Mesothelial cell of epicardium (in vitro differentiated cells): ENCODE data around the gene PANK1. TPM values are rescaled to one million over a fixed set of nuclear protein-coding genes. Genes with fewer than 3 reads are reported as not detected.

Experiments used
- DNase-seq, 2 experiments: peaks; one replicate each; pipeline ENCODE4 v3.0.0; 2021; ENCODE audit warnings: low spot score in 2 of 2; ENCODE audit not compliant: unreplicated experiment in 2 of 2
- H3K27ac Mint-ChIP-seq: 2 replicates; pipeline ENCODE4 v1.8.0; 2021; ENCODE audit warnings: mixed read lengths
- H3K27me3 Mint-ChIP-seq: 2 replicates; pipeline ENCODE4 v1.8.0; 2021; ENCODE audit warnings: low read depth, mixed read lengths
- H3K36me3 Mint-ChIP-seq: 2 replicates; pipeline ENCODE4 v1.8.0; 2021; ENCODE audit warnings: mixed read lengths
- H3K4me1 Mint-ChIP-seq: 2 replicates; pipeline ENCODE4 v1.8.0; 2021; ENCODE audit warnings: mixed read lengths
- H3K4me3 Mint-ChIP-seq: 2 replicates; pipeline ENCODE4 v1.8.0; 2021; ENCODE audit warnings: mild to moderate bottlenecking, moderate library complexity, mixed read lengths
- H3K9me3 Mint-ChIP-seq: 2 replicates; pipeline ENCODE4 v1.8.0; 2021; ENCODE audit warnings: mixed read lengths
- total RNA-seq: library from RNA; stranded (reverse); gene quantifications from 3 replicates; pipeline ENCODE4 v1.2.1, GENCODE V29; 2021
- TF ChIP-seq, protein P1 (sequence below): fragments of 200-600 bp; sonication (generic); IDR thresholded peaks from one replicate; pipeline ENCODE4 v1.5.0; 2021; ENCODE audit warnings: antibody characterized with exemption; ENCODE audit not compliant: unreplicated experiment

PANK1 gene
- total RNA-seq, 1 donor from 2014 or later: 27.2 TPM

DNA sequence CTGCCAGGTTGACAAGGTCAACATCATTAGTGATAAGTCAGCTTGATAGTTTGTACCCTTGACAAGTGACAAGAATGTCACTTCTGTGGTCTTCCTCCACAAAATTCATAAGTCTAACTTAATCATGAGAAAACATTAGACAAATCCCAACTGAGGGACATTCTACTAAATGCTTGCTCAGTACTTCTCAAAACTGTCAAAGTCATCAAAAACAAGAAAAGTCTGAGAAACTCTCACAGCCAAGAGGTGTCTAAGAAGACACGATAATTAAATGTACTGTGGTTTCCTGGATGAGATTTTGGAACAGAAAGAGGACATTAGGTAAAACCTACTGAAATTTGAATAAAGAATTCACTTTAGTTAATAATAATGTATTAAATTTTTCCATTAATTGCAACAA lies 79.9 kb downstream of the PANK1 start:
- no peak for DNase-seq
- TF ChIP-seq, protein P1, sequence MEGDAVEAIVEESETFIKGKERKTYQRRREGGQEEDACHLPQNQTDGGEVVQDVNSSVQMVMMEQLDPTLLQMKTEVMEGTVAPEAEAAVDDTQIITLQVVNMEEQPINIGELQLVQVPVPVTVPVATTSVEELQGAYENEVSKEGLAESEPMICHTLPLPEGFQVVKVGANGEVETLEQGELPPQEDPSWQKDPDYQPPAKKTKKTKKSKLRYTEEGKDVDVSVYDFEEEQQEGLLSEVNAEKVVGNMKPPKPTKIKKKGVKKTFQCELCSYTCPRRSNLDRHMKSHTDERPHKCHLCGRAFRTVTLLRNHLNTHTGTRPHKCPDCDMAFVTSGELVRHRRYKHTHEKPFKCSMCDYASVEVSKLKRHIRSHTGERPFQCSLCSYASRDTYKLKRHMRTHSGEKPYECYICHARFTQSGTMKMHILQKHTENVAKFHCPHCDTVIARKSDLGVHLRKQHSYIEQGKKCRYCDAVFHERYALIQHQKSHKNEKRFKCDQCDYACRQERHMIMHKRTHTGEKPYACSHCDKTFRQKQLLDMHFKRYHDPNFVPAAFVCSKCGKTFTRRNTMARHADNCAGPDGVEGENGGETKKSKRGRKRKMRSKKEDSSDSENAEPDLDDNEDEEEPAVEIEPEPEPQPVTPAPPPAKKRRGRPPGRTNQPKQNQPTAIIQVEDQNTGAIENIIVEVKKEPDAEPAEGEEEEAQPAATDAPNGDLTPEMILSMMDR: no peak
- H3K4me1 Mint-ChIP-seq: peaks cover 19% of the 10 kb centered on the region
- no peaks in the 10 kb centered on the region for H3K36me3 Mint-ChIP-seq
- no peak overlapping the region for H3K4me3 Mint-ChIP-seq
- H3K27me3 Mint-ChIP-seq: no peaks in the 10 kb centered on the region
- H3K9me3 Mint-ChIP-seq: no peaks in the 10 kb centered on the region
- no peak overlapping the region for H3K27ac Mint-ChIP-seq

DNA sequence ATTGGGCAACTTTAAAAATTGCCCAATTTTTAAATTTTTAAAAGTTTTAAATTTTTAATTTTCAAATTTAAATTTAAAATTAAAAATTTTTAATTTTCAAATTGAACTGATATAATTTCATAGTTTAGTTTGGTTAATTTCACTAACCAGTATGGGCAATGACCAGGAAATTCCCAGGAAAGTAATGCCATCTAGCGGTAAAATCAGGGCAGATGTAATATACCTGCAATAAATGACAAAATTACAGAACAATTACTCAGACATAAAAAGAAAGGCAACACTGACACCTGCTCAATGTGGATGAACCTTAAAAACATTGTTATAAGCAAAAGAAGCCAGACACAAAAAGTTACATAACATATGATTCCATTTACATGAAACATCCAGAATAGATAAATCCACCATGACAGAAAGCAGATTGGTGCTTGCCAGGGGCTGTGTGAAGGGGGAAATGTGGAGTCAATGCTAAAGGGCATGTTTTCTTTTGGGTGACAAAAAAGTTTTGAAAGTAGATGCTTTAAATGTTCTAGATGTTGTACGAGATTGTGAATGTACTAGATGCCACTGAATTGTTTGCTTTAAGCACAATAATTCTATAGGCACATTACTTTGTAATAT lies 81.1 kb downstream of the PANK1 start:
- Mint-ChIP-seq H3K9me3 (no peaks in the 10 kb centered on the region), H3K27me3 (no peaks in the 10 kb centered on the region), H3K4me3 (no peak overlapping the region), H3K4me1 (peaks cover 18% of the 10 kb centered on the region), H3K36me3 (no peaks in the 10 kb centered on the region), H3K27ac (no peak overlapping the region)
- TF ChIP-seq, protein P1: peak; percentile 72
- no peak for DNase-seq

DNA sequence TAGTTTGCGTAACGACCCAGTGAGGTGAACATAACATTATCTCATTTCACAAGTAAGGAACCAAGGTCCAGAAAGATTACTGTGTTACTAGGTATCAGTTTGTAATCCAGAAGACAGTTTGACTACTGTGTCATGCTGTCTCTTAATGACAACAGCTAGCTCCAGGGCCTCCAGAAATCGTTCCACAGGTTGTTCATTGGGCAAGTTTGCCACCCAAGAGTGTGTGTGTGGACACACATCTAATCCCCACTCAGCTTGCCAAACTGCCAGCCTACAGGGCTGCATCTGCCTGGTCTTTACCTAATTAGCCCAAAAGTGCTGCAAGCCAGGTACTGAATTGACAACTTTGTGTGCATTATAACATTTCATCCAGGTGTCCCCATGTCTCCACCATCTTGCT lies 81.7 kb downstream of the PANK1 start:
- Mint-ChIP-seq H3K4me3 (no peak overlapping the region), H3K36me3 (no peaks in the 10 kb centered on the region), H3K27ac (no peak overlapping the region), H3K27me3 (no peaks in the 10 kb centered on the region), H3K4me1 (peaks cover 18% of the 10 kb centered on the region), H3K9me3 (no peaks in the 10 kb centered on the region)
- DNase-seq: no peak
- TF ChIP-seq, protein P1: no peak

DNA sequence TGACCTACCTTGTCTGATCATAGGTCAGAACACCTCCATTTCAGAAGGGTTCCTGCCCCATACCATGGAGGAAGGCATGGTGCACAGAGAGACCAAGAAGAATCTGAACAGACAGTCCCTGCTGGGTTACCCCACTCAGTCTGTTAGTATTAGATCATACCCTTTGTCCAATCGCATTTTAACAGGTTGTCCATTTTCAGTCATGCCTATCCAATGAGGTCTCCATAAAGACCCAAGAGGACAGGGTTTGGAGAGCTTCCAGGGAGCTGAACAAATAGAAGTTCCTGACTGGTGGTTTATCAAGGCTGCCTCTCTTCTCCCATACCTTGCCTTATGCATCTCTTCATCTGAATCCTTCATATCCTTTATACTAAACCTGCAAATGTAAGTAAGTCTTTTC lies 88.4 kb downstream of the PANK1 start:
- TF ChIP-seq, protein P1: no peak
- no peak overlapping the region for H3K4me3 Mint-ChIP-seq
- no peak overlapping the region for H3K27ac Mint-ChIP-seq
- no peaks in the 10 kb centered on the region for H3K36me3 Mint-ChIP-seq
- no peaks in the 10 kb centered on the region for H3K27me3 Mint-ChIP-seq
- no peak for DNase-seq
- H3K9me3 Mint-ChIP-seq: peaks cover 1% of the 10 kb centered on the region
- no peaks in the 10 kb centered on the region for H3K4me1 Mint-ChIP-seq

DNA sequence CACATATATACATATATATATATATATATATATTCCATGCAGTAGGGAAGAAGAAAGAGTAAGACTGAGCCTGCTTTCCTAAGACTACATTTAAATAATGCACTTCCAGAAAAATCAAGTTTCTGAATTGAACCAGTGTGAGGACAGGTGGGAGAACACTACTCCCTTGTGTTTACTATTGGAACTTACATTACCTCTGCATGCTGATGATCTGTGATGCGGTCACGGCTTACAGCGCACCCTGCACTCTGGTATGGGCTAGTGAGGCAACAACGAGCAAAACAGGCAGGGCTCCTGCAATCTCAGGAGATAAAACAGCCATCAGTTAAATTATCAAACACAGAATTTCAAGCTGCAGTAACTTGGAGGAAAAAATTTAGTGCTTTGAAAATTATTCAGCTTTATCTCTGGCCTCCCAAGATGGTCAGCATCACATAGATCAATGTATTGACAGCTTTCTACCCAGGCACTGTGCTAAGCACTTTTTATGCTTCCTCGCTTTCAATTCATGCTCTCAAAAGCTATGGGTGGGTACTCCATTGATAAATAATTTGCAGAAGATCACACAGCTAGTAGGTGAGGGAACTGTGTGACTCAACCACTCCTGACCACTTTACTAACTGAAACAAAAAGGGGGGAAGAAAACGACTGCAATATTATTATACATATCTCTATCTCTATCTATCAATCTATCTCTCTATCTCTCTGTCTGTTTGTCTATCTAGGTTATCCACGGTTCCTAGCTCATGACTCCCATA lies 89.2 kb downstream of the PANK1 start:
- no peak overlapping the region for H3K4me3 Mint-ChIP-seq

More for the DNA sequence above, 89.2 kb downstream of the PANK1 start:
- H3K36me3 Mint-ChIP-seq: no peaks in the 10 kb centered on the region
- H3K4me1 Mint-ChIP-seq: no peaks in the 10 kb centered on the region
- TF ChIP-seq, protein P1: no peak
- H3K27me3 Mint-ChIP-seq: no peaks in the 10 kb centered on the region
- H3K27ac Mint-ChIP-seq: no peak overlapping the region
- DNase-seq: no peak
- H3K9me3 Mint-ChIP-seq: peaks cover 4% of the 10 kb centered on the region
